Subcutaneous abdominal adipose tissue (tissue), 5 donors: ENCODE measurements around the gene COL7A1.

Source experiments
- H3K27ac ChIP-seq: one replicate; pipeline ENCODE4 v1.7.0; 2013; ENCODE audit warnings: low read depth, mild to moderate bottlenecking, inconsistent platforms, low read length, moderate library complexity
- H3K27me3 ChIP-seq, 5 donors: one replicate each; pipeline ENCODE4 v1.7.0; 2013; ENCODE audit warnings: low read length in 5 of 5, inconsistent platforms in 1 of 5; ENCODE audit not compliant: control insufficient read depth in 5 of 5, insufficient read depth in 4 of 5
- H3K36me3 ChIP-seq, 5 donors: one replicate each; pipeline ENCODE4 v1.7.0; 2013; ENCODE audit warnings: low read length in 5 of 5; ENCODE audit not compliant: control insufficient read depth in 5 of 5, insufficient read depth in 5 of 5
- H3K4me1 ChIP-seq, 5 donors: one replicate each; pipeline ENCODE4 v1.7.0; 2013; ENCODE audit warnings: low read length in 5 of 5, mild to moderate bottlenecking in 3 of 5, moderate library complexity in 1 of 5; ENCODE audit not compliant: control insufficient read depth in 5 of 5, insufficient read depth in 5 of 5
- H3K4me3 ChIP-seq, 5 donors: one replicate each; pipeline ENCODE4 v1.7.0; 2013; ENCODE audit warnings: low read length in 5 of 5, low read depth in 1 of 5
- H3K9ac ChIP-seq, 5 donors: one replicate each; pipeline ENCODE4 v1.7.0; 2013; ENCODE audit warnings: low read length in 5 of 5, mild to moderate bottlenecking in 4 of 5, moderate library complexity in 3 of 5
- H3K9me3 ChIP-seq, 5 donors: one replicate each; pipeline ENCODE4 v1.7.0; 2013; ENCODE audit warnings: low read length in 5 of 5; ENCODE audit not compliant: control insufficient read depth in 5 of 5
- donor health status: healthy.
- donor health status: healthy.
- donor health status: healthy.
- donor health status: healthy.
- donor health status: healthy.

Gene COL7A1

DNA sequence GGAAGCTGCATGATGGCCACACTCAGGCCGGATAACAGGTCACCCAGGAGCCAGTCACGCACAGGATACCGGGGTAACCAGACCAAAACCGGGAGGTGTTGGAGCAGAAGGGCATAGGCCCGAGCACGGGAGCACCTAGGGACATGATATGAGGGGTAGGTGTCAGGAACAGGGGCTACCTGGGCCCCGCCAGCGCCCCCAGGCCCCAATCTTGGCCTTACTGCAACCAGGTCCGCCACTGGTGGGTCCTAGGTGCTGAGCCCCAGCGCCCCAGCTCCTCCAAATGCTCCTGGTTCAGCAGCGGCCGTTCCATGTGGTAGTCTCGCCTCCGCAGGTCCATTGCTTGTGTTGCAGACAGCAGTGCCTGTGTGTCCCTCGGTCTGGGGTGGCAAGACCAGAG lies 38.1 kb upstream of the COL7A1 start:
- H3K4me3 ChIP-seq = no peak overlapping the region
- H3K27ac ChIP-seq = no peak overlapping the region
- H3K9ac ChIP-seq = no peak overlapping the region
- no peaks in the 10 kb centered on the region for H3K9me3 ChIP-seq
- no peaks in the 10 kb centered on the region for H3K27me3 ChIP-seq
- peaks cover 0 to 51% (median 42%) of the 10 kb centered on the region in 5 donors for H3K36me3 ChIP-seq
- H3K4me1 ChIP-seq = peaks cover 7 to 28% (median 25%) of the 10 kb centered on the region in 5 donors

- Histone ChIP-seq H3K27me3 (no peaks in the 10 kb centered on the region), H3K27ac (no peak overlapping the region), H3K36me3 (peaks cover 0 to 66% (median 56%) of the 10 kb centered on the region in 5 donors), H3K4me1 (peaks cover 7 to 28% (median 25%) of the 10 kb centered on the region in 5 donors), H3K9ac (no peak overlapping the region), H3K4me3 (no peak overlapping the region), H3K9me3 (no peaks in the 10 kb centered on the region)
Observed at GRCh38 chr3:48631516-48632448, 36.7 kb upstream of the COL7A1 start.

DNA sequence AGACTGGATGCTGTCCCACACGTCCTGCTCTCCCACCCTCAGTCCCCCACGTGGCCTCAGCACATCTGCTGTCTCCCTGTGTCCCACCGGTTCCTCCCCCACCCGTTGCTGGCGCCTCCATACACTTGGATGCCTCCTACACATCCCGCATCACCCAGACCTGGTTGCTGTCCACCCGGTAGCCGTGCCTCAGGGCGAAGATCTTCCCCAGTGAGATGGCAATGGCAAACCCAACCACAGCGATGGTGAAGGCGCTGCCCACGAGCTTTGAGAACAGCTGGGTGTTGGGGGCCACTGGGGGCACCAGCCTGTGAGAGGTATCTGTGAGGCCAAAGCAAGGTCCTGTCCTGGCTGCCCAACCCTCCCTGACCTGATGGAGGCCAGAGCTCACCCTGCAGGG lies 35.7 kb upstream of the COL7A1 start:
- Histone ChIP-seq H3K9me3 (no peaks in the 10 kb centered on the region), H3K36me3 (peaks cover 0 to 75% (median 66%) of the 10 kb centered on the region in 5 donors), H3K4me3 (no peak overlapping the region), H3K4me1 (peaks cover 7 to 21% (median 17%) of the 10 kb centered on the region in 5 donors), H3K9ac (no peak overlapping the region), H3K27ac (no peak overlapping the region), H3K27me3 (no peaks in the 10 kb centered on the region)

GRCh38 chr3:48630407-48630806 lies 35.3 kb upstream of the COL7A1 start:
- Histone ChIP-seq H3K9ac (no peak overlapping the region), H3K27me3 (no peaks in the 10 kb centered on the region), H3K36me3 (peaks cover 0 to 80% (median 70%) of the 10 kb centered on the region in 5 donors), H3K4me1 (peaks cover 7 to 16% (median 14%) of the 10 kb centered on the region in 5 donors), H3K9me3 (no peaks in the 10 kb centered on the region), H3K27ac (no peak overlapping the region), H3K4me3 (no peak overlapping the region)

DNA sequence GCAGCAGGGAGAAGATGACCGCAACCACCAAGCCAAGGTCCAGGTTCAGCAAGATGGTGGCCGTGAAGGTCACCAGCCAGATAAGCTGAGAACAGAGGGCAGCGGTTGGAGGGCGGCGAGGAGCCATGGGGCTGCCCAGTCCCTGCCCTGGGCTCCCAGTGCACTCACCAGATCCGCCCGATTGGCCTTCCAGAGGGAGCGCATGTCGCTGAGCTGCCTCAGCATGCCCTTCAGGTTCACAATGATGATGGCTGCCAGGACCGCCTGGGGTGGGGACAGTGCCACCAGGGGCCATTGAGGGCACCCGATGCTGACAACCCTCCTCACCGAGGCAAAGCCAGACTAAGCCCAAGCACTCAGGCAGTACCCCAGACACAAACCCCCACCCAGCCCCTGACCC lies 34.8 kb upstream of the COL7A1 start:
- H3K9me3 ChIP-seq = no peaks in the 10 kb centered on the region
- H3K36me3 ChIP-seq = peaks cover 0 to 85% (median 74%) of the 10 kb centered on the region in 5 donors
- H3K27me3 ChIP-seq = no peaks in the 10 kb centered on the region
- H3K27ac ChIP-seq = no peak overlapping the region
- H3K4me3 ChIP-seq = no peak overlapping the region
- H3K9ac ChIP-seq = no peak overlapping the region
- peaks cover 7 to 12% (median 11%) of the 10 kb centered on the region in 5 donors for H3K4me1 ChIP-seq

DNA sequence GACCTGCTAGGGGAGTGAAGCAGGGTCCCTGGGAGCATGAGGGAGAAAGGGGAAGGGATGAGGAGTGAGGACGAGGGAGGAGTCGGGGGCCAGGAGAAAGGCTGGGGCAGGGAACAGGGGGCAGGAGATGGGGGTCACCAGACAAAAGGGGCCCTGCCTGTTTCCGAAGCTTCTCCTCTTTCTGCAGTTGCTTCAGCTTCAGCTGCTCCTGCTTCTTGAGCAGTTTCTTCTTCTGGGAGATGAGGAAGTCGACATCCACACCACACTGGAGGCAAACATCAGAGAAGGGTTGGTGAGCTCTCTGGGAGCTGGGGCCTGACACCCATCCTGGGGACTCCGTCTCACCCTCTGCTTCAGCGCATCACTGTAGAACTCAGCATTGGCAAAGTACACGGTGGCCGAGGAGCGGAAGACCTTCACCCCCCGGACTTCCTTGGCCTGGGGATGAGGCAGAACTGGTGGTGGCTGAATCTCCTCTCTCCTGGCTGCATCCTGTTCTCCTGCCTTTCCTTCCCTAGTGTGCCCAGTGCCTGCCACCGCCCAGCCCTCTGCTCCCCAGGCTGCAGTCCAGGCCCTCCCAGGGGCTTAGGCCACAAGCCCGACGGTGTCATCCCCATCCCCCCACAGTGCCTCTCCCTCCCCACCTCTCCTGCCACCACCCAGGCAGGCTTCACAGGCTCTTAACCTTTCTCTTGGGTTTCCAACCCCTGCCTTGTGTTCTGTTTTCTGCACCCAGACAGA lies 33.3 kb upstream of the COL7A1 start:
- H3K4me1 ChIP-seq = no peaks in the 10 kb centered on the region
- H3K36me3 ChIP-seq = peaks cover 0 to 87% (median 76%) of the 10 kb centered on the region in 5 donors
- no peak overlapping the region for H3K9ac ChIP-seq
- no peak overlapping the region for H3K4me3 ChIP-seq
- H3K27me3 ChIP-seq = no peaks in the 10 kb centered on the region
- H3K27ac ChIP-seq = no peak overlapping the region
- no peaks in the 10 kb centered on the region for H3K9me3 ChIP-seq

DNA sequence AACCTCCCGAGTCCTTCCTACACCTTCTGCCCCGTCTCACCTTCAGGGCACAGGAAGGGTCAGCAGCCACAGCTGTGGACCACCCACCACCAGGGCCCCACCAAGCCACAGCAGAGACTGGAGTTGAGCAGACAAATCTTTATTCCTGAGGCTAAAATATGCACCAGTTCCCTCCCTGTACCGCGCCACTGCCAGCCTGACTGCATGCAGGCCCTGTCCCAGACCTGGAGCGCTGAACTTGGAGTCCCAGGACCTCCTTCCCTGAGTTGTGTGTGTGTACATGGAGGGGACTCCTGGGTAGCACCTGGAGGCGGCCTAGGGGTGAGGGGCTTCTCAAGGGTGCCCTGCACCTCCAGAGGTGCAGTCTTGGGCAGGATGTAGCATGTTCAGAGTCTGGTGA lies 30.5 kb upstream of the COL7A1 start:
- no peak overlapping the region for H3K4me3 ChIP-seq
- no peaks in the 10 kb centered on the region for H3K9me3 ChIP-seq
- no peak overlapping the region for H3K9ac ChIP-seq
- H3K27ac ChIP-seq = no peak overlapping the region
- no peaks in the 10 kb centered on the region for H3K4me1 ChIP-seq
- no peaks in the 10 kb centered on the region for H3K27me3 ChIP-seq
- peaks cover 0 to 59% (median 55%) of the 10 kb centered on the region in 5 donors for H3K36me3 ChIP-seq

DNA sequence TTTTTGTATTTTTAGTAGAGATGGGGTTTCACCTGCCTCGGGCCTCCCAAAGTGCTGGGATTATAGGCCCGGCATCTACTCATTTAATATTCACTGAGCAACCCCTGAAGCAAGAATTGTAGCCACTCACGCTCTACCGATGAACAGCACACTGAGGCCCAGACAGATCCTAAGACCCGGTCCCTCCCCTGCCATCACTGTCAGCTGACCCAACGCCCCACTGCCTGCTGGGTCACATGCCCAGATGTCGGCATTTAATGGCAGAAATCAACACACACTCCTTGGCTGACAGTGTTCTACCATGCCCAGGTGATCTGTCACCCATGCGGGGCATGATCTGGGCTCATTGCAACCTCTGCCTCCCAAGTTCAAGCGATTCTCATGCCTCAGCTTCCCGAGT lies 29.6 kb upstream of the COL7A1 start:
- Histone ChIP-seq H3K27me3 (no peaks in the 10 kb centered on the region), H3K27ac (no peak overlapping the region), H3K4me3 (no peak overlapping the region), H3K36me3 (peaks cover 0 to 51% (median 46%) of the 10 kb centered on the region in 5 donors), H3K9ac (no peak overlapping the region), H3K4me1 (no peaks in the 10 kb centered on the region), H3K9me3 (no peaks in the 10 kb centered on the region)

DNA sequence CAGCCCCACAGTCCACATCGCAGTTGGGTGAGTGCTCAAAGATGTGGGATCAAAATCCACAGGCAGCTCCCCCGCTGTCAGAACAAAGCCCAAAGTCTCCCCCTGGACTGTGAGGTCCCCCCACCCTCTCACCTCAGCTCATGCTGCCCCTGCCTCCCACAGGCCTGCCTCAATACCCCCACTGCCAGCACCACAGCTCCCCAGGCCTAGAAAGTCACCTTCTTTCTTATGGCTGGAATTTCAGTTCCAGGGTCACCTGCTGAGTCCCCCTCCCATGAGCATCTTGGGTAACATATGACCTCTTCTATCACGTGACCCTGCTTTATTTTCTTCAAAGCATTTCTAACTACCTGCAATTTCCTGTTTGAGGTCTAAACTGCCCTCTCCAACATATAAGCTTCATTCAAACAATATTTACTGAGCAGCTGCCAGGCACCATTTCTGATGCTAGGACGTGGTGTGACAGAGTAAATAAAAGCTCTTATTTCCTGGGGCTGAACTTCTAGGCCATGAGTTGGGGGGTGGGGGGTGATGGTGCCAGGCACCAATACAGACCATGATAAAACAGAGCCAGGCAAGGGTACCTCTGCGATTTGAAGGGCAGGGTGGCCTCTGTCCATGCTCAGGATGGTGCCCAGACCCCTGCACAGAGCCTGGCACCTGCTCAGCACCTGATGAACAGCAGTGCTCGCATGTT lies 28.9 kb upstream of the COL7A1 start:
- Histone ChIP-seq H3K36me3 (peaks cover 0 to 43% (median 40%) of the 10 kb centered on the region in 5 donors), H3K9ac (no peak overlapping the region), H3K4me3 (no peak overlapping the region), H3K27ac (no peak overlapping the region), H3K4me1 (no peaks in the 10 kb centered on the region), H3K9me3 (no peaks in the 10 kb centered on the region), H3K27me3 (no peaks in the 10 kb centered on the region)
